Prostate gland (tissue), 2 donors: Measurements from ENCODE around the gene TMEM132D. TPM values are rescaled to one million over a fixed set of nuclear protein-coding genes. Genes with fewer than 3 reads are reported as not detected.
"Not testable (repeated sequence)": the region's sequence is repeated elsewhere in the genome, so short reads cannot be mapped to it uniquely, and the experiment has no call there.

ENCODE experiments used
- DNase-seq: peaks from one replicate; pipeline ENCODE4 v3.0.0-alpha.2; 2019; ENCODE audit warnings: low spot score
- H3K27ac ChIP-seq, 2 donors: fragments of 200-600 bp; sonication (generic); 2 replicates each; pipeline ENCODE4 v1.5.1; 2017 to 2019
- H3K27me3 ChIP-seq: fragments of 200-600 bp; sonication (generic); replicated peaks from 2 replicates; pipeline ENCODE4 v1.5.1; 2019; ENCODE audit not compliant: insufficient read depth
- H3K36me3 ChIP-seq, 2 donors: fragments of 200-600 bp; sonication (generic); 1 replicate in 1 of 2; 2 replicates in 1 of 2; pipeline versions ENCODE4 v1.5.1 to v1.8.1; 2017 to 2019
- H3K4me1 ChIP-seq: fragments of 200-600 bp; sonication (generic); replicated peaks from 2 replicates; pipeline ENCODE4 v1.5.1; 2019
- H3K4me3 ChIP-seq, 2 donors: fragments of 200-600 bp; sonication (generic); 2 replicates each; pipeline ENCODE4 v1.5.1; 2017 to 2019
- H3K9me3 ChIP-seq: fragments of 200-600 bp; sonication (generic); 2 replicates; pipeline ENCODE4 v1.5.1; 2017
- CTCF ChIP-seq, 4 experiments: fragments of 200-600 bp in 2 of 4; fragments of 450-650 bp in 2 of 4; sonication (generic) in 2 of 4; IDR thresholded peaks; 1 replicate in 3 of 4; 2 replicates in 1 of 4; pipeline ENCODE4 v1.5.1; 2016 to 2019; ENCODE audit warnings: antibody characterized with exemption in 4 of 4, mild to moderate bottlenecking in 2 of 4, moderate library complexity in 2 of 4
- POLR2A ChIP-seq: fragments of 450-650 bp; IDR thresholded peaks from one replicate; pipeline ENCODE4 v1.6.1; 2016; ENCODE audit warnings: antibody characterized with exemption, mild to moderate bottlenecking
- POLR2AphosphoS5 ChIP-seq: sonication (generic); formaldehyde crosslinking; IDR thresholded peaks from one replicate; pipeline ENCODE4 v1.6.1; 2017; ENCODE audit warnings: antibody characterized with exemption
- WGBS: methylation state at CpG from one replicate; pipeline ENCODE4 v1.1.5; 2018; 5-methylcytosine and 5-hydroxymethylcytosine counted together
- intact Hi-C: fragments of 100-400 bp; cut with DNase I; formaldehyde crosslinking; loops from one replicate; pipeline ENCODE4 v1.14.2; 2022
- total RNA-seq, 2 donors: library from RNA; depleted of rRNA; stranded (reverse); fragments of >200 nt; gene quantifications; one replicate each; pipeline ENCODE4 v1.1.0, GENCODE V29; 2016

The TMEM132D gene
- total RNA-seq, 2 donors from 2014 or later: 0.57 to 1.3 TPM

- Histone ChIP-seq H3K27ac (no peak overlapping the region), H3K36me3 (no peaks in the 10 kb centered on the region), H3K4me3 (no peak overlapping the region), H3K27me3 (no peaks in the 10 kb centered on the region), H3K4me1 (no peaks in the 10 kb centered on the region), H3K9me3 (no peaks in the 10 kb centered on the region)
- DNase-seq: no peak
- TF ChIP-seq CTCF (IDR thresholded peaks at IDR 0.05) (no peak), POLR2AphosphoS5 (no peak), POLR2A (no peak)
- WGBS: 93% methylated on average over 3 of the region's 3 CpGs
- intact Hi-C loops: no loop called here
Observed at GRCh38 chr12:129196927-129197326, 706.9 kb downstream of the TMEM132D start.

GRCh38 chr12:129195081-129195480 is 708.7 kb downstream of the TMEM132D start:
- DNase-seq: no peak
- intact Hi-C loops: no loop called here
- 79% methylated on average over 2 of the region's 2 CpGs for WGBS

GRCh38 chr12:129193263-129193871 is 710.5 kb downstream of the TMEM132D start:
- H3K27ac ChIP-seq: no peak overlapping the region
- DNase-seq: no peak
- H3K4me1 ChIP-seq: no peaks in the 10 kb centered on the region
- H3K36me3 ChIP-seq: no peaks in the 10 kb centered on the region
- intact Hi-C loops: no loop called here
- H3K4me3 ChIP-seq: no peak overlapping the region
- TF ChIP-seq POLR2AphosphoS5: no peak
- TF ChIP-seq CTCF (IDR thresholded peaks at IDR 0.05): peak in 2 of 4 experiments; percentile 40 to 51
- TF ChIP-seq POLR2A: no peak
- H3K27me3 ChIP-seq: no peaks in the 10 kb centered on the region
- no peaks in the 10 kb centered on the region for H3K9me3 ChIP-seq
- 64% methylated on average over 4 of the region's 4 CpGs for WGBS

More at GRCh38 chr12:129195081-129195480, 708.7 kb downstream of the TMEM132D start:
- no peak overlapping the region for H3K27ac ChIP-seq
- H3K9me3 ChIP-seq: no peaks in the 10 kb centered on the region
- H3K36me3 ChIP-seq: no peaks in the 10 kb centered on the region
- no peak for TF ChIP-seq POLR2A
- no peak for TF ChIP-seq CTCF (IDR thresholded peaks at IDR 0.05)
- no peak for TF ChIP-seq POLR2AphosphoS5
- no peak overlapping the region for H3K4me3 ChIP-seq
- no peaks in the 10 kb centered on the region for H3K27me3 ChIP-seq
- no peaks in the 10 kb centered on the region for H3K4me1 ChIP-seq

- intact Hi-C loops: no loop called here
- DNase-seq: no peak
- Histone ChIP-seq H3K27me3 (no peaks in the 10 kb centered on the region), H3K4me1 (no peaks in the 10 kb centered on the region), H3K4me3 (no peak overlapping the region), H3K9me3 (no peaks in the 10 kb centered on the region), H3K27ac (no peak overlapping the region), H3K36me3 (no peaks in the 10 kb centered on the region)
- no peak for TF ChIP-seq POLR2AphosphoS5
- no peak for TF ChIP-seq CTCF (IDR thresholded peaks at IDR 0.05)
- TF ChIP-seq POLR2A: no peak
- WGBS: 42% methylated on average over 7 of the region's 7 CpGs
Observed at GRCh38 chr12:129190827-129191226, 713.0 kb downstream of the TMEM132D start.

- H3K4me1 ChIP-seq, H3K4me3 ChIP-seq, H3K27me3 ChIP-seq, H3K9me3 ChIP-seq, H3K36me3 ChIP-seq, intact Hi-C loops, DNase-seq, H3K27ac ChIP-seq: not testable (repeated sequence)
- 66% methylated on average over 4 of the region's 4 CpGs for WGBS
Observed at GRCh38 chr12:129189879-129190278, 713.9 kb downstream of the TMEM132D start.
